Medulla oblongata (tissue), 1 donor: Measurements from ENCODE around the gene C1QB.
A peak's percentile ranks its signal among the peaks of the same experiment; 100 is the strongest.
"Not testable (repeated sequence)": the region's sequence is repeated elsewhere in the genome, so short reads cannot be mapped to it uniquely, and the experiment has no call there.

Source experiments
- DNase-seq: peaks from one replicate; pipeline ENCODE4 v3.0.0-alpha.2; 2015; ENCODE audit errors: extremely low spot score

Gene C1QB

DNA sequence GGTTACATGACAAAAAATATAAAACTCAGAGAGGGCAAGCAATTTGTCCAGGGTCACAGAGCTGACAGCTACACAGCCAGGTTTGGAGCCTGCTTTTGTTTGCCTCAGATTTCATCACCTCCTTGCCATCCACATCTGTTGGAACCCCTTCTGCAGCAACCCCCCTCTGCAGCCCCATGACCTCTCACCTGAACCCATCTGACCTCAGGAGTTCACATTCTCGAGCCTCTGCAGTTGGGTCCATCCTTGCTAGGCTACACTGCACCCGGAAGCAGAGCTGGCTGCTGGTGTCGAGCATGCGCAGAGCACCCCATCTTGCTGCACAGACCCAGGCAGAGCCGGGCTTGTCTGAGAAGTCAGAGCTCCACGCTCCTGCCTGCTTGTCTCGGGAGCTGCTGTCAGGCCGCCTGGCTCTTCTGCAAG is 10.0 kb downstream of the C1QB start:
- DNase-seq: no peak

DNA sequence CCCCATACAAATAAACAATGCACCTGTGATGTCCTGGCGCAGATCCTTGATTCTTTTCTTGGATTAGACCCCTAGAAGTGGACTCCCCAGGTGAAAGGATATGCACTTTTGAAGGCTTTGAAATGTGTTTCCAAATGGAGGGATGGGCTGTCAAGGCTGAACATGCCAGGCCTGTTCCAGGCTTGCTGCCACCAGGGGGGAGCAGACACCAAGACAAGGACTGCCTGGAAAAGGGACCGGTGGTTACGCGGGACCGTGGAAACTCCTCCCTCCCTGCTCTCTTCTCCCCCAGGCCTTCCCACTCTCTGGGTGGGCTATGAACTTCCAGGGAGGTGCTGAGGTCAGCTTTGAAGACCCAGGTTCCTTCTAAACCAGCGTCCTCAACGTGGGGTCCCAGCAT is 12.7 kb downstream of the C1QB start:
- no peak for DNase-seq

DNA sequence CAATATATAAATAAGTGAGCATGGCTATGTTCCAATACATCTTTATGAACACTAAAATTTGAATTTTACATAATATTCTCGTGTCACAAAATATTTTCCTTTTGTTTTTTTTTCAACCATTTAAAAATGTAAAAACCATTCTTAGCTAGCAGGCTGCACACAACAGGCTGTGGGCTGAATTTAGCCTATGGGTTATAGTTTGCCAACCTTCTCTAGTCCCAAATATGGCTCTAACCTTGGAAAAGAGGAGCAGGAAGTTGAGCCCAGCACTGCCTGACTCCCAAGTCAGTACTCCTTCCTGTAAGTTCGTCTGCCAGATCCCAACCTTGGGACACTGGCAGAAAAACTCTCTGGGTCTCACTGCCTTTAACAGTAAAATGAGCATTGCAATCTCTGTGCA is 13.4 kb downstream of the C1QB start:
- no peak for DNase-seq

DNA sequence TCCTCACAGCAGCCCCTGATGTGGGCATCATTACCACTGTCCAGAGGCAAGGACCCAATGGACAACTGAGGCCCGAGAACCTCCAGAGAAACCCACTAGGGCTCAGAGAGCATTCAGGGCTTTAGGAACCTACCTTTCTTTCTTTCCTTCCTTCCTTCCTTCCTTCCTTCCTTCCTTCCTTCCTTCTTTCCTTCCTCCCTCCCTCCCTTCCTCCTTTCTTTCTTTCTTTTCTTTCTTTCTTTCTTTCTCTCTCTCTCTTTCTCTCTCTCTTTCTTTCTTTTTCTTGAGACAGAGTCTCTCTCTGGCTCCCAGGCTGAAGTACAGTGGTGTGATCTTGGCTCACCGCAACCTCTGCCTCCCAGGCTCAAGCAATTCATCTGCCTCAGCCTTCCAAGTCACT is 15.8 kb downstream of the C1QB start:
- DNase-seq: not testable (repeated sequence)

DNA sequence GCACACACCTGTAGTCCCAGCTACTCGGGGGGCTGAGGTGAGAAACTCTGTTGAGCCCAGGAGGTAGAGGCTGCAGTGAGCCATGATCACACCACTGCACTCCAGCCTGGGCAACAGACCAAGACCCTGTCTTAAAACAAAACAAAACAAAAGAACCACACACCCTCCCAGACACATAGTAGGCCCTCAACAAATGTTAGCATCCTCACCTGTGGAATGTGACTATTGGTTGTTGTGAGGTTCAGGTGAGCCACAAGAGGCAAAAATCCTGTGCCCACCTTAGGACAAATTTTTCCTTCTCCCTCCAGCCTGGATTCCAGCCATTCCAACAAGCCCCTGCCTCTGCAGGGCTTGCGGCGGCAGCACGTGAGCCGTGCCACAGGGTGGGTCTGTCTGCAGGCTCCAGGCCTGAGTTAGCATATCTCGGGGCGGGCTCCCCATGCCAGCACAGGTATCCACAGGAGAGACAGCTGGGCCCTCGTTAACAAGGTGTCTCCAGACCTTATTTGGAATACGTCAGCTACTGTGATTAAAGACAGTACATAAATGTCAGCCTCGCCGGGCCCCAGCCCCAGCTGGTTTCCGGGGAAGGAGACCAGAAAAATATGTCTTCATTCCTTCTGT is 17.4 kb downstream of the C1QB start:
- DNase-seq: no peak

DNA sequence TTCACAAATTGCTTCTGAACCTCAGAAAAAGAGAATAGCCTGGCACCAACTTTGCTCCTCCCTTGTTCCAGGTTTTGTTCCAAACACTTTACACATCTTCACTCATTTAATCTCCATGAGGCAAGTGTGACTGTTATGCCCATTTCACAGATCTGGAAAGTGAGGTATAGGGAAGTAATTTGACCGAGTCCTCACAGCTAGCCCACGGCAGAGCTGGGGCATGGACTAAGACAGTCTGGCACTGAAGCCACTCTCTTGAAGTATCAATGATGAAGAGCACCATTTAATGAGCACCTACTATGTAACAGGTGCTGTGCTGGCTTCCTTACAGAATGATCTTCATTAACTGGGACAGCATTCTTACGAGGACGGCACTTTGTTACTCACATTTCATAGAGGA is 19.0 kb downstream of the C1QB start:
- DNase-seq: no peak

DNA sequence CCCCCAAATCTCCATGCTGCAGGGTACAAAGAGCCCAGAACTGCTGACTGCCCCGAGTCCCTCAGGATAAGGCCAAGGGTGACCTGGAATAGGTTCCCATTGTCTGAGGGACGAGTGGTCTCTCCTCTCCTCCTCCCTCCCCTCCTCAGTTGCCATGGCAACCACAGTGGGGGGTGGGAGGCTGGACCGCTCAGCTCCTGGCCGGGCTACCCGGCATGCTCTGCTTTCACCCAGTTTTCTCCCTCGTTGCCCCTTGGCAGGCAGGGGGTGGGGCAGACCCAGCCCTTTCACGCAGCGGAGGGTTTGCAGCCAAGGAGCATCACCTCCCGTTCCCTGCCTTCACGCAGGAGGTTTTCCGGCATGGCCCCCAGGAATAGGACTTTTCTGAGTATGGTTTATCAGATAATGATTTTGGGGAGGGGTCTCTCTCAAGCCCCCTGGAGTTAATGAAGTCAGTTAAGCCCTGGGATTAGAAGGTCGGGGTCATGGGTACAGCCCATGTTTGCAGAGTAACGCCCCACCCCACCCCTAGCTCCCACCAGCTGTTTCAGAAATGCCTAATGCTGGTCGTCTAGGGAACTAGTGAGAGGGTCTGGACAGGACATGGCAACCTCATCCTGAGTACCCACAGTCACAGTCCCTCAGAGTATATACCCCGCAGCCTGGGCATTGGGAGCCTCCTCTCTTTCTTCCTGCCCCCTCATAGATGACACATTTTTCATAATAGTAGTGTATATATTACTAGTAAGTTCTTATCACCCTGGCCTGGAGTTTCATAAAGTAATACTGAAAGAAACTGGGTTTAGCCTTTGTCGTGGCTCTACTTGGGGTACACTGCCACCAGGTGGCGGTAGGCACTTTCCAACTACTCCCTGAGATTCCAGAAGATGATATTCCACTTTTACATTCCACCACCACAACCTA is 20.7 kb downstream of the C1QB start:
- peak; percentile 74 for DNase-seq

DNA sequence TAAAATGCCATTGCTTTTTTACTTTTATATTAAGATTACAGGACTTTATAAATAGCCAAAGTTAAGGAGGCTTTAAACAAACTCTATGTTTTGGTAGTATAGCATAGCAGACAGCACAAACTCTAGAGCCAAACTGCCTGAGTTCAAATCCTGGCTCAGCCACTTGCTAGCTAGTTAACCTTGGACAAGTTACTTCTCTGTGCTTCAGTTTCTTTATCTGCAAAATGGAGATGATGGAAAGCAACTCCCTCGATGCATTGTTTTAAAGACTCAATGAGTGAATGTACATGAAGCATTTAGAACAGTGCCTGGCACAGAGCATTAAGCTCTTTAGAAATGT is 21.3 kb downstream of the C1QB start:
- DNase-seq: no peak

DNA sequence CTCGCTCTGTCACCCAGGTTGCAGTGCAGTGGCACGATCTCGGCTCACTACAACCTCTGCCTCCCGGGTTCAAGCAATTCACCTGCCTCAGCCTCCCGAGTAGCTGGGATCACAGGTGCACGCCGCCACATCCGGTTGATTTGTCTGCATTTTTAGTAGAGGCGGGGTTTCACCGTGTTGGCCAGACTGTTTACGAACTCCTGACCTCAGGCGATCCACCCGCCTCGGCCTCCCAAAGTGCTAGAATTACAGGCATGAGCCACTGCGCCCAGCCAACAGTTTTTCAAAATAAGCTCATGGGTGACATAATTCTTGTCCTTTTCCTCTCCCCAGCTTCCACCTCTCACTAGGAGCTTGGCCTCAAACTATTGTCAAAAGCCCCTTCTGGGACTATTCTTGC is 23.1 kb downstream of the C1QB start:
- not testable (repeated sequence) for DNase-seq

DNA sequence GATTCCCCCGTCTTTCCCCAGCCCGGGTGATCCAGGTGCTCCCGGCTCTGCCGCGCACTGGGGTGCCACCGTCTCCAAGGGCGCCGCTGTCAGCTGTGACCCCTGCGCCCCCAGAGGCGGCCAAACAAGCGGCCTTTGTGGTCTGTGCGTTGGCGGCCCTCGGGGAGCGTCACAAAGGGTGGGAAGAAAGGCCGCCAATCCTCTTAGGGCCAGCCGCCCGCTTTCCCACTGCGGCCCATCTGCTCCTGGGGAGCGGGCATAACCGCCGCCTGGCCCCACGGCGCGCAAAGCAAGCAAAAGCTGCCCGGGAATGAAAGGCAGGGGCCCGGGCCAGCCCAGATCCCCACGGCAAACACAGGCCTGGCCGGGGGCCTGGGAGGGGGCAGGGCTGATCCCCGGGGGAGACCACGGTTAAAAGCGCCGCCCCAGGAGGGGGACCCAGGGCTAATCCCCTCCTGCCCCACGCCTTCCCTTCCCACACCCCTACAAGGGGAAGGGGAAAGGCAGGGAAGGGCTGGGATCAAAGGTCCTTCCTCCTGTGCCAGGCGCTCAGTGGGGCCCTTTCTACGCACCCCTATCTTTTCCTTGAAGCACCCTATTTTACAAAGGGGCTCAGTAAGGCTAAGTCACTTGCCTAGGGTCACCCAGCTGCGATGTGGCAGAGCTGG is 24.0 kb downstream of the C1QB start:
- no peak for DNase-seq

DNA sequence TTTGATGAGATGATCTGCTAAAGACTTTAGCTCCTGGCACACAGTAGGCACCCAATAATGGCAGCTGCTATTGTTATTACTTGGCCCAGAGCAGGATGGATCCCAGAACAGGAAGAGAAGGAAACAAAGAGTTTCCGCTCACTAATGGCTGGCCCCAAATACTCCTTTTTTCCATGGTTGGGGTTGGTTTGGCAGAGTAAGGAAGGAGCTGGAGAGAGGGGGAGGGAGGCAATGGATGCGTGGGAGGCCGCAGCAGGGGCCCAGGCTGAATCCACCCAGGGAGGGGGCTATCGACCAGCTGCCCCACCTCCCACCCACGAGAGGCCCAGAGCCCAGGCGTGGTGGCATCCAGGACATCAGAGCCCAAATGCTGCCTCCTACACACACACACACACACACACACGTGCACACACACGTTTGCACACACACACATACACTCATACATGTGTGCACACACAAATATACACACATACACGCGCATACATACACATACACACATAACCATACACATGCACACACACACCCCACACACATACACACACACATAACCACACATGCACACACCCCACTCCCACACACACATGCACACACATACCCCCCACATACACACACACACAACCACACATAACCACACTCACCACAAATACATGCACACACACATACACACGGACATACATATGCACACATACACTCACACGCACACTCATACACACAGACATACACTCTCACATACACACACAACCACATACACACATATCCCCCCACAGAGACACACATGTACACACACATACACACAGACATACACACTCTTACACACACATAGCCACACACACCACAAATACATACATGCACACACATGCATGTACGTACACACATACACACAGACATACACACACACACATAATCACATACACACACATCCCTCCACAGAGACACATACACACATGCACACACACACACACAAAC is 25.2 kb downstream of the C1QB start:
- no peak for DNase-seq

DNA sequence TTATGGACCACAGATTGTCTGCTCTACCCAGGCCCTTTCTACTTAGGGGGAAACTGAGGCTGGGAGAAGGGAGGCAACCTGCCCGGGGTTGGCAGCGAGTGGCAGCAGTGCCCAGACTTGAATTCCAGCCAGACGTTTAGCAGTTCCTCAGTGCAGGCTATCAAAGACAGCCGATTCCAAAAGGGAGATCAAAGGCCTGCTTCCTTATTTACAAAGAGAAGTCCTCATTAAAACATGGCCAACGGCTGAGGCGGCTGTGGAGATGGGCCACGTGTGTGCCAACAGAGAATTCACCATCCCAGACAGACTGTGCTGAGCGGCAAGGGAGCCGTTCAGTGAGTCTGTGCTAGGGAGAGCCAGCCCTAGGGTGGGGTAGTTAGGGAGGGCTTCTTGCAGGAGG is 27.7 kb downstream of the C1QB start:
- no peak for DNase-seq

DNA sequence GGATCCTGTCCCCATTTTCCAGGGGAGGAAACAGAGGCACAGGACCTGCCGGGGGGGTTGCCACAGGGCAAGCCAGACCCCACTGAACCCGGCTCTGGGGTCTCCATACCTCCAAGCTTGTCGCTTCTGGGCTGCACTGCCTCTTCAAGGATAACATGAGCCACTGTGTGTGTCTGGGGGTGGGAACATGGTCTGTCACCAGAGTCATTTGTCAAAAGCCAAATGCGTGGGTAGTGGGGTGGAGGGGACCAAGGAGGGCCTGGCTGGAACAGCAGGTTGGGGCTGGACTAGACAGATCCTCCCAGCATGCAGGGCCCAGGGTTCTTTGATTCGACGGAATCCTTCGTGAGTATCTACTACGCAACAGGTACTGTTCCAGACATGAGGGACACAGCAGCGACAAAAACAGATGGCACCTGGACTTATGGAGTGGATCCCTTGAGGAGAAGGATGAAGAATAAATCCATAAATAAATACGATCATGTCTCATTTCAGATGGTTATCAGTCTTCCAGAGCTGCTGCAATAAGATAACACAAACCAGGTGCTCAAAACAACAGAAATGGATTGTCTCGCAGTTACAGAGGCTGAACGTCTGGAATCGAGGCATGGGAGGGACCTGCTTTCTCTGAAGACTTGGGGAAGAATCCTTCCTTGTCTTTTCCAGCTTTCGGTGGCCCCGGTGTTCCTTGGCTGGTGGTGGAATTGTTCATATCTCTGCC is 28.7 kb downstream of the C1QB start:
- no peak for DNase-seq

DNA sequence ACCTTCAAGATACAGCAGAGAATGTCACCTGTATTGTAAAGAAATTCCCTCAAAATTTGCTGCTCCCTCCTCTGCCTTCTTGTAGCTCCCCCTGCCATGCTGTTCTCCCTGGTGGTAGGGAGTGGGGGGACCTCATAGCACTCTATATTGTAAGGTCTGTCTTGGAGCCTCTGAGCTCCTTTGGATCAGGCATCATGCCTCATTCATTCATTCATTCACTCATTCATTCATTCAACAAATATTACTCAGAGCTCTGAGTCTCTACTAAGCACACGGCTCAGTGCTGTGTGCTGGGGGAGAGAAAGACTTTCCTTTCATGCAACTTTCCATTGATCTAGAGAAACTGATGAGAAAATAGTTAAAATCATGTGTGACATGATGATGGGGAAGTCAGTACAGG is 30.5 kb downstream of the C1QB start:
- no peak for DNase-seq

DNA sequence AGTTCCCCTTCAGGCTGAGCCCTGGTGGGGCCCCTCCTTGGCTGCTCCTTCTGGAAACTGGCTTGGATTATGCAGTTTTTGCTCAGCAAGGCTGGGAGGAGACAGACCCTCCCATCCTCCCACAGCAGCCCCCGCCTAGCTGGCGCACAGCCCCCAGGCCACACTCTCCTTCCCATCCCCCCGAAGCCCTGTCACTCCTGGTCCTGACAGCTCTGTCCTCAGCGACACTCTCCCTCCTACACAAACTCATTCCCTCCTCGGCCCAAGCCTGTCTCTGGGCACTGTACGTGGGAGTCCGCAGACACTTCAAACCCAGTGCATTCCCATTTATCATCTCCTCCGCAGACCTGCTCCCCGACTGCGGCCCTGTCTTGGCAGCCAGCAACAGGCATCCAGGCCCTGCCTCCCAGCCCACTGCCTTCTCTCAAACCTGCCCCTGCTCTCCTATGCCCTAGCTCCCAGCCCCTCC is 32.6 kb downstream of the C1QB start:
- DNase-seq: no peak

DNA sequence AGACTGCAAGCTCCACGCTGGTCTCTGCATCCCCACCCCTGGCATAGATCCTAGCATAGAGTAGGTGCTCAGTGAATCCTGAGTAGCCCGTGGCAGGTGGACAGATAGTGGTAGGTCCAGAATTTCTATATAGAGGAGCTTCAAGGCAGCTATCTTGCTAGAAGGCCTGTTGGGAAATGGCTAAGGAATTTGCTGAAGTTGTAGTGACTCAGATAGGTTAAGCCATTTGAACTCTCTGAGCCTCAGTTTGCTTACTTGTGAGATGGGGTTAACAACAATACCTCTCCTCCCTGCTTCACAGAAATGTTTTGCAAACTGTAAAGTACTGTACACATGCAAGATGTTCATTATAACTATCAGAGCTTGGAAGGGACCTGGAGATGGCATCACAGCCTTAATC is 34.2 kb downstream of the C1QB start:
- DNase-seq: no peak

DNA sequence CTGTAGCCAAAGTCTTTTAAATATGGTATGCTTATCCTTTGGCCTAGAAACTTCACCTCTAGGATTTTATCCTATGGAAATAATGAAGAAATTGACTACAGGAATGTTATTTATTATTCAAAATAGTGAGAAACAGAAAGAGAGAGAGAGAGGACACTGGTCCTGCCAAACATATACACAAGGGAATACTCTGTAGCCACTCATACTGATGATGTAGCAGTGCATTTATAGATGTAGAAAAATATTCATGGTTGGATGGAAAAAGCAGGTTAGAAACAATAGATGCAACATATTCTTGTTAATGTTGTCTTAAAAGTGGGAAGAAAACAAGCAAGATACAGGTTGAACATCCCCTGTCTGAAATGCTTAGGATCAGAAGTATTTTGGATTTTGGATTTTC is 35.4 kb downstream of the C1QB start:
- DNase-seq: no peak

DNA sequence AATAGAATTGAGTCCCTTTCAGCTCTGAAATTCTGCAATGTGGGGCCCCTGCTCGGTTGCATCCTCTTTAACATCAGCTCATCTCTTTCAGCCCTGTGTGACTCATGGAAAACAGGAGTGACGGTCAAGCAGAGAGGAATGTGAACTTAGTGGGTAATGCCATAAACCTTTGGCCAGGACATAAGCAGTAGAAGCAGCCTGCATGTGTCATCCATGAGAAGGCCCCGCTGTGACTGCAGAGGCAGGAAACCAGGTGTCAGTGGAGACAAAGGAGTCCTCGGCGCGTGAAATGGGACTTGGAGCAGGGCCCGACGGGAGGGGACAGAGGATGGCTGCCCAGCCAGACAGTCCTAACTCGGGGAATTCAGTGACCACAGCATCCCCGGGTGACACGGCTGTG is 36.5 kb downstream of the C1QB start:
- DNase-seq: no peak

DNA sequence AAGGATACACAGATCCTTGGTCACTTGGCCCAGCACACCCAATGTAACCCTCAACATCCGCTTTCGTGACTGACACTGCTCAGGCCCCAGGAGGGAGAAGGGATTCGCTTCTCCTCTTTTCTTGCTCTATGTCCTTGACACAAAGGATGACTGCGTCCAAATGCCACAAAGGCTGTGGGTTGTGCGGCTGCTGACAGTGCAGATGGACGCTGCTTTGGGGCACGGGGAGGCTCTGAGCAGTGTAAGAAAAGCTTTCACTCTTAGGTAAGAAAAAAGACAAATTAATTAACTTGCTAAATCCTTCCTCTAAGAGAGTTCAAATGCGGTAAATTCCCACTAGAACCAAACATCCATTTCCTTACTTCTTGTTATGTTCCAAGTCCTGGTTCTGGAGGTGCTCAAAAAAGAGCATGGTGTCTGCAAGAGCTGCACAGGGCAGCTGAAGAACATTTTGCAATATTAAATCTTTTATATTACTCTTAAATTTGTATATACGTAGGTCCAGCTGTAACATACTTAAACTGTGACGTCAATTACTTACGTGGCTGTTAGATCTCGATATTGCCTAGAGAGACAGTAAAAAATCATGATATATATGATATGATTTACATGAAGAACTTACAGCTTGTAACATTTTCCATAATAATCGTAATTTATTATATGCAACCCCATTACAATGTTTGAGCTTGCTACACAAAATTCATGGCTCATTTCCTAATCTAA is 38.2 kb downstream of the C1QB start:
- no peak for DNase-seq

DNA sequence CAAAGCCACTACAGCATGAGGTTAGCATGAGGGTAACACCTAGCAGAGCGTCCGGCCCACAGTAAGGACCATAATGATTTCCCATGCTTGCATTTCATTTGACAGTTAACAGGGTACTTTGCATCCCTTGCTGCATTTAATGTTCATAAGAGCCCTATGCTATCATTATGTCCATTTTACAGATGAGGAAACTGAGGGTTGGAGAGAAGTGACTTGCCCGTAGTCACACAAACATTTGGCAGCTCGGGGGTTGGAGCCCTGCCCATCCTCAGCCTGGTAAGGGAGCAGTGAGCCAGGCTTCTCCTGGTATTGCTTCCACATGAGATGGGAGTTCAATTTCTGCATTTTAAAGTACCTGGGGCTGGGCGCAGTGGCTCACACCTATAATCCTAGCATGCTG is 41.1 kb downstream of the C1QB start:
- no peak for DNase-seq
